Liver (tissue), 3 donors: ENCODE results near the gene CENPT.

ENCODE experiments used
- EGR1 ChIP-seq, 2 donors: IDR thresholded peaks; 2 replicates each; pipeline ENCODE4 v1.6.1; 2016 to 2018; ENCODE audit warnings: antibody characterized with exemption in 2 of 2, low read depth in 2 of 2
- FOXA1 ChIP-seq: IDR thresholded peaks from 2 replicates; pipeline ENCODE4 v1.6.1; 2016; ENCODE audit warnings: antibody characterized with exemption
- GABPA ChIP-seq, 2 donors: IDR thresholded peaks in 1 of 2; conservative IDR thresholded peaks in 1 of 2; 2 replicates each; pipeline ENCODE4 v1.6.1; 2016; ENCODE audit warnings: antibody characterized with exemption in 2 of 2, mild to moderate bottlenecking in 1 of 2, moderate library complexity in 1 of 2
- JUND ChIP-seq, 2 donors: IDR thresholded peaks; 2 replicates each; pipeline ENCODE4 v1.6.1; 2016; ENCODE audit warnings: antibody characterized with exemption in 2 of 2
- RAD21 ChIP-seq, 2 donors: IDR thresholded peaks; 2 replicates each; pipeline ENCODE4 v1.6.1; 2016; ENCODE audit warnings: antibody characterized with exemption in 2 of 2, mild to moderate bottlenecking in 2 of 2
- RXRA ChIP-seq, 2 donors: IDR thresholded peaks; 2 replicates each; pipeline ENCODE4 v1.6.1; 2017 to 2018; ENCODE audit warnings: antibody characterized with exemption in 2 of 2, mild to moderate bottlenecking in 1 of 2
- SP1 ChIP-seq: IDR thresholded peaks from 2 replicates; pipeline ENCODE4 v1.6.1; 2018; ENCODE audit warnings: antibody characterized with exemption, mild to moderate bottlenecking
- TAF1 ChIP-seq: conservative IDR thresholded peaks from 2 replicates; pipeline ENCODE4 v1.6.1; 2016; ENCODE audit warnings: antibody characterized with exemption, mild to moderate bottlenecking
- YY1 ChIP-seq: IDR thresholded peaks from 2 replicates; pipeline ENCODE4 v1.6.1; 2016; ENCODE audit warnings: antibody characterized with exemption, mild to moderate bottlenecking
- TF ChIP-seq, protein P1 (sequence below): fragments of 150-350 bp; IDR thresholded peaks from 2 replicates; pipeline ENCODE4 v1.5.1; 2017; ENCODE audit warnings: improper control_type of control experiment, low read depth, low read length; ENCODE audit not compliant: missing input control
- TF ChIP-seq, protein P2 (sequence below): IDR thresholded peaks from 2 replicates; pipeline ENCODE4 v1.6.1; 2016; ENCODE audit warnings: antibody characterized with exemption, mild to moderate bottlenecking
- TF ChIP-seq, protein P3 (sequence below): IDR thresholded peaks from 2 replicates; pipeline ENCODE4 v1.6.1; 2016; ENCODE audit warnings: antibody characterized with exemption
- TF ChIP-seq, protein P4 (sequence below): IDR thresholded peaks from 2 replicates; pipeline ENCODE4 v1.6.1; 2016; ENCODE audit warnings: antibody characterized with exemption
- TF ChIP-seq, protein P5 (sequence below): IDR thresholded peaks from 2 replicates; pipeline ENCODE4 v1.6.1; 2016; ENCODE audit warnings: antibody characterized with exemption
- donor health status: healthy.
- donor health status: healthy.

DNA sequence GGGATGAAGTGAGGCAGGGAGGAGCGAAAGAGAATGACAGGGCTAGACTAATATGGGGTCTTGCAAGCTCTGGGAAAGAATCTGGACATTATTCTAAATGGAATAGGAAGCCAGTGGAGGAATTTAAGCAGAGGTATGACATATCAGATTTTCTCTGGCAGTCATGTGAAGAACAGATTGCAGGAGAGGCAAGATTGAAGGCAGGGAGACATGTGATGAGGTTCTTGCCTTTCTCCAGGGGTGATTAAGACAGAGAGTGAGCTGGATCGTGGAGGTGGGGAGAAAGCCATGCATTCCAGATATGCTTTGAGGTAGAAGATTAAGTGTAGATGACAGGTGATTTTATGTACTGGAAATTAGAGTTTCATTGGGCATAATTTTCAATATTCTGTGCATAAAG is 9.7 kb downstream of the CENPT start:
- TF ChIP-seq, protein P1, sequence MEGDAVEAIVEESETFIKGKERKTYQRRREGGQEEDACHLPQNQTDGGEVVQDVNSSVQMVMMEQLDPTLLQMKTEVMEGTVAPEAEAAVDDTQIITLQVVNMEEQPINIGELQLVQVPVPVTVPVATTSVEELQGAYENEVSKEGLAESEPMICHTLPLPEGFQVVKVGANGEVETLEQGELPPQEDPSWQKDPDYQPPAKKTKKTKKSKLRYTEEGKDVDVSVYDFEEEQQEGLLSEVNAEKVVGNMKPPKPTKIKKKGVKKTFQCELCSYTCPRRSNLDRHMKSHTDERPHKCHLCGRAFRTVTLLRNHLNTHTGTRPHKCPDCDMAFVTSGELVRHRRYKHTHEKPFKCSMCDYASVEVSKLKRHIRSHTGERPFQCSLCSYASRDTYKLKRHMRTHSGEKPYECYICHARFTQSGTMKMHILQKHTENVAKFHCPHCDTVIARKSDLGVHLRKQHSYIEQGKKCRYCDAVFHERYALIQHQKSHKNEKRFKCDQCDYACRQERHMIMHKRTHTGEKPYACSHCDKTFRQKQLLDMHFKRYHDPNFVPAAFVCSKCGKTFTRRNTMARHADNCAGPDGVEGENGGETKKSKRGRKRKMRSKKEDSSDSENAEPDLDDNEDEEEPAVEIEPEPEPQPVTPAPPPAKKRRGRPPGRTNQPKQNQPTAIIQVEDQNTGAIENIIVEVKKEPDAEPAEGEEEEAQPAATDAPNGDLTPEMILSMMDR: no peak
- TF ChIP-seq YY1 (no peak), EGR1 (IDR thresholded peaks at IDR 0.05; ENCODE audit: low read depth in 2 of 2) (no peak), FOXA1 (no peak), JUND (IDR thresholded peaks at IDR 0.05) (no peak), TAF1 (no peak), RAD21 (IDR thresholded peaks at IDR 0.05) (no peak), RXRA (IDR thresholded peaks at IDR 0.05) (no peak), GABPA (IDR thresholded peaks at IDR 0.05 in 1 of 2, conservative IDR thresholded peaks at IDR 0.05 in 1 of 2) (no peak), SP1 (no peak)
- TF ChIP-seq, protein P2, sequence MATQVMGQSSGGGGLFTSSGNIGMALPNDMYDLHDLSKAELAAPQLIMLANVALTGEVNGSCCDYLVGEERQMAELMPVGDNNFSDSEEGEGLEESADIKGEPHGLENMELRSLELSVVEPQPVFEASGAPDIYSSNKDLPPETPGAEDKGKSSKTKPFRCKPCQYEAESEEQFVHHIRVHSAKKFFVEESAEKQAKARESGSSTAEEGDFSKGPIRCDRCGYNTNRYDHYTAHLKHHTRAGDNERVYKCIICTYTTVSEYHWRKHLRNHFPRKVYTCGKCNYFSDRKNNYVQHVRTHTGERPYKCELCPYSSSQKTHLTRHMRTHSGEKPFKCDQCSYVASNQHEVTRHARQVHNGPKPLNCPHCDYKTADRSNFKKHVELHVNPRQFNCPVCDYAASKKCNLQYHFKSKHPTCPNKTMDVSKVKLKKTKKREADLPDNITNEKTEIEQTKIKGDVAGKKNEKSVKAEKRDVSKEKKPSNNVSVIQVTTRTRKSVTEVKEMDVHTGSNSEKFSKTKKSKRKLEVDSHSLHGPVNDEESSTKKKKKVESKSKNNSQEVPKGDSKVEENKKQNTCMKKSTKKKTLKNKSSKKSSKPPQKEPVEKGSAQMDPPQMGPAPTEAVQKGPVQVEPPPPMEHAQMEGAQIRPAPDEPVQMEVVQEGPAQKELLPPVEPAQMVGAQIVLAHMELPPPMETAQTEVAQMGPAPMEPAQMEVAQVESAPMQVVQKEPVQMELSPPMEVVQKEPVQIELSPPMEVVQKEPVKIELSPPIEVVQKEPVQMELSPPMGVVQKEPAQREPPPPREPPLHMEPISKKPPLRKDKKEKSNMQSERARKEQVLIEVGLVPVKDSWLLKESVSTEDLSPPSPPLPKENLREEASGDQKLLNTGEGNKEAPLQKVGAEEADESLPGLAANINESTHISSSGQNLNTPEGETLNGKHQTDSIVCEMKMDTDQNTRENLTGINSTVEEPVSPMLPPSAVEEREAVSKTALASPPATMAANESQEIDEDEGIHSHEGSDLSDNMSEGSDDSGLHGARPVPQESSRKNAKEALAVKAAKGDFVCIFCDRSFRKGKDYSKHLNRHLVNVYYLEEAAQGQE: no peak
- TF ChIP-seq, protein P3, sequence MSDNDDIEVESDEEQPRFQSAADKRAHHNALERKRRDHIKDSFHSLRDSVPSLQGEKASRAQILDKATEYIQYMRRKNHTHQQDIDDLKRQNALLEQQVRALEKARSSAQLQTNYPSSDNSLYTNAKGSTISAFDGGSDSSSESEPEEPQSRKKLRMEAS: no peak
- TF ChIP-seq, protein P4, sequence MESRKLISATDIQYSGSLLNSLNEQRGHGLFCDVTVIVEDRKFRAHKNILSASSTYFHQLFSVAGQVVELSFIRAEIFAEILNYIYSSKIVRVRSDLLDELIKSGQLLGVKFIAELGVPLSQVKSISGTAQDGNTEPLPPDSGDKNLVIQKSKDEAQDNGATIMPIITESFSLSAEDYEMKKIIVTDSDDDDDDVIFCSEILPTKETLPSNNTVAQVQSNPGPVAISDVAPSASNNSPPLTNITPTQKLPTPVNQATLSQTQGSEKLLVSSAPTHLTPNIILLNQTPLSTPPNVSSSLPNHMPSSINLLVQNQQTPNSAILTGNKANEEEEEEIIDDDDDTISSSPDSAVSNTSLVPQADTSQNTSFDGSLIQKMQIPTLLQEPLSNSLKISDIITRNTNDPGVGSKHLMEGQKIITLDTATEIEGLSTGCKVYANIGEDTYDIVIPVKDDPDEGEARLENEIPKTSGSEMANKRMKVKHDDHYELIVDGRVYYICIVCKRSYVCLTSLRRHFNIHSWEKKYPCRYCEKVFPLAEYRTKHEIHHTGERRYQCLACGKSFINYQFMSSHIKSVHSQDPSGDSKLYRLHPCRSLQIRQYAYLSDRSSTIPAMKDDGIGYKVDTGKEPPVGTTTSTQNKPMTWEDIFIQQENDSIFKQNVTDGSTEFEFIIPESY: no peak
- TF ChIP-seq, protein P5, sequence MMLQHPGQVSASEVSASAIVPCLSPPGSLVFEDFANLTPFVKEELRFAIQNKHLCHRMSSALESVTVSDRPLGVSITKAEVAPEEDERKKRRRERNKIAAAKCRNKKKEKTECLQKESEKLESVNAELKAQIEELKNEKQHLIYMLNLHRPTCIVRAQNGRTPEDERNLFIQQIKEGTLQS: no peak
